ELF-1 (cell line): ENCODE measurements around the gene STAT3.
"Not testable (repeated sequence)": the region's sequence is repeated elsewhere in the genome, so short reads cannot be mapped to it uniquely, and the experiment has no call there.

Source experiments
- DNase-seq: peaks from one replicate; pipeline ENCODE4 v3.0.0-alpha.2; 2016; ENCODE audit warnings: low read depth, low spot score

STAT3 gene

GRCh38 chr17:42409523-42410318 lies 21.5 kb upstream of the STAT3 start:
- DNase-seq, result no peak

GRCh38 chr17:42408061-42408460 lies 19.8 kb upstream of the STAT3 start:
- no peak for DNase-seq

GRCh38 chr17:42407289-42407836 lies 19.1 kb upstream of the STAT3 start:
- DNase-seq, result no peak

GRCh38 chr17:42406615-42407288 lies 18.5 kb upstream of the STAT3 start:
- DNase-seq, result no peak

- peak; percentile 86 for DNase-seq
Measured at GRCh38 chr17:42405963-42406495, 17.8 kb upstream of the STAT3 start.

- DNase-seq, result no peak
Measured at GRCh38 chr17:42405076-42405475, 16.8 kb upstream of the STAT3 start.

- no peak for DNase-seq
Measured at GRCh38 chr17:42404326-42405055, 16.2 kb upstream of the STAT3 start.

- peak; percentile 64 for DNase-seq
Measured at GRCh38 chr17:42403150-42403549, 14.9 kb upstream of the STAT3 start.

- DNase-seq, result no peak
Measured at GRCh38 chr17:42402117-42402516, 13.9 kb upstream of the STAT3 start.

GRCh38 chr17:42400844-42401375 lies 12.7 kb upstream of the STAT3 start:
- not testable (repeated sequence) for DNase-seq

GRCh38 chr17:42399948-42400843 lies 12.0 kb upstream of the STAT3 start:
- DNase-seq, result no peak

- DNase-seq, result no peak
Measured at GRCh38 chr17:42399121-42399520, 10.9 kb upstream of the STAT3 start.

- DNase-seq, result not testable (repeated sequence)
Measured at GRCh38 chr17:42395601-42396000, 7.4 kb upstream of the STAT3 start.

- no peak for DNase-seq
Measured at GRCh38 chr17:42394838-42395237, 6.6 kb upstream of the STAT3 start.

GRCh38 chr17:42392692-42393415 lies 4.6 kb upstream of the STAT3 start:
- DNase-seq, result no peak

- not testable (repeated sequence) for DNase-seq
Measured at GRCh38 chr17:42391439-42391838, 3.2 kb upstream of the STAT3 start.

- DNase-seq, result no peak
Measured at GRCh38 chr17:42389899-42390298, 1.7 kb upstream of the STAT3 start.

GRCh38 chr17:42389135-42389417 lies 834 bp upstream of the STAT3 start:
- DNase-seq, result no peak

GRCh38 chr17:42387661-42388380 lies 421 bp downstream of the STAT3 start:
- peak; percentile 70 for DNase-seq
